PC-3 (cell line): ENCODE data around the gene TWF2.

Experiments used
- EZH2 ChIP-seq: fragments of 300-600 bp; sonication (generic); IDR thresholded peaks from one replicate; pipeline ENCODE4 v1.6.1; 2017; ENCODE audit warnings: antibody characterized with exemption, mild to moderate bottlenecking, low read length; ENCODE audit not compliant: unreplicated experiment
- TF ChIP-seq, protein P1 (sequence below): fragments of 300-600 bp; sonication (generic); conservative IDR thresholded peaks from 2 replicates; pipeline ENCODE4 v1.5.1; 2017; ENCODE audit warnings: antibody characterized with exemption, low read depth, mild to moderate bottlenecking, low read length

DNA sequence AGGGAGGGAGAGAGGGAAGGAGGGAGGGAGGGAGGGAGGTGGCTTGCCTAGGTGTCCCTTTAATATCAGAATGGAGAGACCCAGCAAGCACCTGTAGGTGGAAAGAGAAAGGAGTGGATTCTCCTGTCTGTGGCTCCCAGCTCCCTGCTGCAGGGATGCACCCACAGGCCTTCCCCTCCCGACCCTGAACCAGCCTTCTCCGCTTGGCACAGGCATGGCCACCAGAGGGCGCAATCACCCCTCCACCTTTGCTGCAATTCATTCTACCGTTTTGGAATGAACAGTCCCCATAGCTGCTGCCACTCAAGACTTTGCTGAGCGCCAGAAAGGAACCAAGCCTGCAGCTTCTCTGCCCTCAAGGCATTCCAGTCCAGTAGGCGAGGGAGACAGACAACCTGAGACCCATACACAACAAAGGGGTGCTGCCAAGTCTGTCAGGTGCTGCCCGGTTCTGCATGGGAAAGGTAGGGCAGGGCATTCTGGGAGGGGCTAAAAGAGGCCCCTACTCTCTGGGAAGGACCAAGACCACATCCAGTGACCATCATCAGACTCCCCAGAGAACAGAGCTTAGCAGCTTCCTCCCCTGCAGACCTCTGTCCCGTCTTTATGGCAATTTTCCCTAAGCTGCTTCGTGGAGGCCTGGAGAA, 18.5 kb downstream of the TWF2 start:
- TF ChIP-seq, protein P1, sequence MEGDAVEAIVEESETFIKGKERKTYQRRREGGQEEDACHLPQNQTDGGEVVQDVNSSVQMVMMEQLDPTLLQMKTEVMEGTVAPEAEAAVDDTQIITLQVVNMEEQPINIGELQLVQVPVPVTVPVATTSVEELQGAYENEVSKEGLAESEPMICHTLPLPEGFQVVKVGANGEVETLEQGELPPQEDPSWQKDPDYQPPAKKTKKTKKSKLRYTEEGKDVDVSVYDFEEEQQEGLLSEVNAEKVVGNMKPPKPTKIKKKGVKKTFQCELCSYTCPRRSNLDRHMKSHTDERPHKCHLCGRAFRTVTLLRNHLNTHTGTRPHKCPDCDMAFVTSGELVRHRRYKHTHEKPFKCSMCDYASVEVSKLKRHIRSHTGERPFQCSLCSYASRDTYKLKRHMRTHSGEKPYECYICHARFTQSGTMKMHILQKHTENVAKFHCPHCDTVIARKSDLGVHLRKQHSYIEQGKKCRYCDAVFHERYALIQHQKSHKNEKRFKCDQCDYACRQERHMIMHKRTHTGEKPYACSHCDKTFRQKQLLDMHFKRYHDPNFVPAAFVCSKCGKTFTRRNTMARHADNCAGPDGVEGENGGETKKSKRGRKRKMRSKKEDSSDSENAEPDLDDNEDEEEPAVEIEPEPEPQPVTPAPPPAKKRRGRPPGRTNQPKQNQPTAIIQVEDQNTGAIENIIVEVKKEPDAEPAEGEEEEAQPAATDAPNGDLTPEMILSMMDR, result peak; percentile 94
- TF ChIP-seq EZH2, result no peak
